ENCODE measurements around the gene ADA. TPM values are rescaled to one million over a fixed set of nuclear protein-coding genes. Genes with fewer than 3 reads are reported as not detected.
A peak's percentile ranks its signal among the peaks of the same experiment; 100 is the strongest.
"Not testable (repeated sequence)": the region's sequence is repeated elsewhere in the genome, so short reads cannot be mapped to it uniquely, and the experiment has no call there.

Gene ADA
- total RNA-seq, 1 experiment from 2014 or later: 4.4 TPM

DNA sequence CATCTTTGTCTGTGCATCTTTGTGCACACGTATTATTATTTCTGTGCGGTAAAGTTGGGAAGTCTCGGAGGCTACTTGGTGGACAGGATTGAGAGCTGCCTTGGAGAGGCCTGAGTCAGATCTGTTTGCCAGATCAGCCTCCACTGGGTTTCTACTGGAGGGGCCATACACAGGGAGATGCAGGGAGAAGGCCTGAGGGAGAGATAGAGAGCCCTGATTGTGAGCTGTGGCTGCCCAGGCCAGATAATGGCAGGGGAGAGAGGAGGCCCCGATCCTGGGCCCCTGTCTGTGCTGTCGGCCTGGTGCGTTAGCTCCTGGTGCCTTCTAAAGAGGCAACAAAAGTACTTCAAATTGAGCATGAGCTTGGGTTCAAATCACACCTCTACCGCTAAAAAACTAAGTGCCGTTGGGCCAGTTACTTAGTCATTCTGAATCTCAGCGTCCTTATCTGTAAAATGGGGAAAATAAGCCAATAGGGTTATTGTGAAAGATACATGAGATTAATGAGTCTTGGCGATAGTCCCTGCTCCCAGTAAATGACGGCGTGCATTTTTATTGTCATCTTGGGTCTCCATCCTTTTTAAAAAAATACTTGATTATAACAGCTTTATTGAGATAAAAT, 27.6 kb upstream of the ADA start:
- no peak for DNase-seq (ENCODE audit: low read depth)

DNA sequence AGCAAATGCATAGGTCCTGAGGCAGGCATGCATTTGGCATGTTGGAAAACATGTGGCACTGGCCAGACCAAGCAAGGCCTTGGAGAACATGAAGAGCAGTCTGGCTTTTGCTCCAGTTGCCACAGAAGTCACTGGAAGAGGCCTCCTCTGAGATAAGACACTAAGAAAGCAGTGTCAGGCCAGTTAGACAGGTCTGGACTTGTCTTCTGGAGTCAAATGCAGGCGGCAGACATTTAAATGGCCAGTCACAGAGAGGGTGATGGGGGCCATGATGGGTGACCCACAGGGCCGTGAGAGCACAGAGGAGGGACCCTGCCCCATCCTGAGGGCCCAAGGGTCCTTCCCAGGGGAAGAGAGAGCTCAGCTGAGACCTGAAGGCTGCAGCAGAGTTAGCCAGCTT, 26.7 kb upstream of the ADA start:
- DNase-seq (ENCODE audit: low read depth): no peak

DNA sequence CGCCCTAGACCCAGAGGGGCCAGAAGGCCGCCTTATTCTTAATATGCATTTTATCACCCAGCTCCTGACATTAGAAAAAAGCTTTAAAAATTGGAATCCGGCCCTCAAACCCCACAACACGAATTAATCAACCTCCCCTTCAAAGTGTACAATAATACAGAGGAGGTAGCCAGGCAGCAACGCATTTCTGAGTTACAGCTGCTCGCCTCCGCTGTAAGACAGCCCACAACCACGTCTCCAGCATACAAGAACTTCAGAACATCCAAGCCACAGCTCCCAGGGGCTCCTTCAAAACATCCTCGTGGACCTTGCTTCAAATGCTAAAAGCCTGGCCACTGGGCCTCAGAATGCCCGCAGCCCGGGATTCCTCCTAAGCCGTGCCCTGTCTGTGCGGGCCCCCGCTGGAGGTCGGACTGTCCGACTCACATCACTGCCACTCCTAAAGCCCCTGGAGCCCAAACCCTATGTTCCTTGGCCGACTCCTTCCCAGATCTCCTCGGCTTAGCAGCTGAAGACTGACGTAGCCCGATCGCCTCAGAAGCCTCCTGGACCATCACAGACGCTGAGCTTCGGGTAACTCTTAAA, 20.9 kb upstream of the ADA start:
- DNase-seq (ENCODE audit: low read depth): not testable (repeated sequence)

DNA sequence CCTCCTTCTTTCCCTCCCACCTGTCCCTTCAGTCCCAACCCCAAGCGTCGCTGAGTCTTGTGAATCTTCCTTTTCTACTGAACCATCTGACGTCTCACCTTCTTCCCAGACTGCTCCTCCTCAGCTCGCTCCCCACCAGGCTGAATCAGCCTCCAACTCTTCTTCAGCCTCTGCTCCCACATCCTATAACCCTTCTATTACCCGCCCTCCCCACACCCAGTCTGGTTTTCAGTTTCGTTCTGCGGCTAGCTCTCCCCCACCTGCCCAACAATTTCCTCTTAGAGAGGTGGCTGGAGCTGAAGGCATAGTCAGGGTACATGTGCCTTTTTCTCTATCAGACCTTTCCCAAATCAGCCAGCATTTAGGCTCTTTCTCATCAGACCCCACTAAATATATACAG, 20.0 kb upstream of the ADA start:
- not testable (repeated sequence) for DNase-seq (ENCODE audit: low read depth)

DNA sequence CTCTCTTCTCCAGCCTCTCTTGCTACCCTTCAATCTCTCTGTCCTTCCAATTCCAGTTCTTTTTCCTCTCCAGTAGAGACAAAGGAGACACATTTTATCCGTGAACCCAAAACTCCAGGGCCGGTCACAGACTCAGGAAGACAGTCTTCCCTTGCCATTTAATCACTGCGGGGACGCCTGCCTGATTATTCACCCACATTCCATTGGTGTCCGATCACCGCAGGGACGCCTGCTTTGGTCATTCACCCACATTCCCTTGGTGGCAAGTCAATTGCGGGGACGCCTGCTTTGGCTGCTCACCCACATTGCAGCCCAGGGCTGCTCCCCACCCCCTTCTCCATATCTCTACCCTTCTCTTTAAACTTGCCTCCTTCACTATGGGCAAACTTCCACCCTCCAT, 19.4 kb upstream of the ADA start:
- peak; percentile 60 for DNase-seq (ENCODE audit: low read depth)

DNA sequence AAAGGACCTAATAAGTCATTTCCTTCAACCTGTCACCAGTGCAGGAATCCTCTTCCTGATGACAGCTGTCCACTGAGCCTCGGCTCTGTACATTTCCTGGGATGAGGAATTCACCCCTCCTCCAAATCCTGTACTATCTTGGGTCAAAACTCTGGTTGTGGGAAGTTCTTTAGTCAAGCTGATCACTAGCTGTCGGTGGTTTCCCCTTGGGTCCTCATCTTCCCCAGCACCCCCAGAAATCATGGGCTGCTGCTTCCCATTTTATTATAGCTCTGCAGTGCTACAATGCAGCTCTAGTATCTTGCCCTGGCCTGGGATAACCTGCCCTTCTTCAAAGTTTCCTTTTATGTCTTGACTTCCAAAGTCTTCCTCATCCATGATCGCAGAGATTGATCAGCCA, 14.6 kb upstream of the ADA start:
- DNase-seq (ENCODE audit: low read depth): no peak

DNA sequence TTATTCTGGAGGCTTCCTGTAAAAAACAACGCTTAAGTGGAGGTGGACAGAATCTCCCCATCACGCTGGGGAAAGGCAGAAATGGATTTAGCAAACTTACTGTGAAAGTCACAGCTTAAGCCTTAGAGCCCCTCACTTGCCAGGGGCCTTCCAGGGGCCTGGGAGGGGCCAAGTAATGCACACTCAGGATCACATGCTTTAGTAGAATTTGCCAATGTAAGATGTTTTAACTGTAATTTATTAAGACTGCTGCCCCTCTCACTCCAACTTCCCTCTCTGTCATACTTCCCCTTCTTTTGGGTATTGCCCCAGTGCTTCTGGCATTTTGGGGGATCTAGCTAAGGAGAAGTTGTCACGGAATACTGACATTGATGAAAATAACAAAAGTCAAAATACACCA, 12.6 kb upstream of the ADA start:
- DNase-seq (ENCODE audit: low read depth): no peak

DNA sequence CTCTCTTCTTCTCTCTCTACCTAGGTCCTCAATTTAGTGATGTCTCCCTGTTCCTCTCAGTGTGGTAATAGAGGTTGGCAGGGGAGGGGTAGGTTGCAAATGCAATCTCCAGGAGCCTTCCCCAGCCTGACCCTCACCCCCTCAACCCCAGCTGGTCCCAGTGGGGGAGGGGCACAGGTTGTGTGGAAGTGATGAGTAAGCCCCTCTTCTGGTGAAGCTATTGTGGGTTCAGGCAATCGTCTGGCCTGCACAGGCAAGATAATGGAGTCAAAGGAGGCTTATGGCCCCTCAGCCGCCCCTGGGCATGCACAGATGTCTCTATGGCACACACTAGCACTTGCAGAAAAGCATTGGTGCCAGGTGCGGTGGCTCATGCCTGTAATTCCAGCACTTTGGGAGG, 10.8 kb upstream of the ADA start:
- DNase-seq (ENCODE audit: low read depth): no peak

DNA sequence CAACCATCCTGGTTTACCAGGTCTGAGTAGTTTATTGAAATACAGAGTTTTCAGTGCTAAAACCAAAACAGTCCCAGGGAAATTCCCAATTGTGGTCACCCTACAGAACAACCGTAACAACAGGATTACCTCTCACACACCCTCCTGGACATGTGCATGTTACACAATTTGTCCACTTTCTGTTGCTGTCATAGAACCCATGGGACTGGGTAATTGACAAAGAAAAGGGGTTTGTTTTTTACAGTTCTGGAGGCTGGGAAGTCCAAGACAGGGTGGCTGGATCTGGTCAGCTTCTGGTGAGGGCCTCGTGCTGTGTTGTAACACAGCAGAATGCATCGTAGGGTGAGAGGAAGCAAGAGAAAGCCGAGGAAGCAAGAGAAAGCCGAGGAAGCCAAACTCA, 9.1 kb upstream of the ADA start:
- peak; percentile 25 for DNase-seq (ENCODE audit: low read depth)

DNA sequence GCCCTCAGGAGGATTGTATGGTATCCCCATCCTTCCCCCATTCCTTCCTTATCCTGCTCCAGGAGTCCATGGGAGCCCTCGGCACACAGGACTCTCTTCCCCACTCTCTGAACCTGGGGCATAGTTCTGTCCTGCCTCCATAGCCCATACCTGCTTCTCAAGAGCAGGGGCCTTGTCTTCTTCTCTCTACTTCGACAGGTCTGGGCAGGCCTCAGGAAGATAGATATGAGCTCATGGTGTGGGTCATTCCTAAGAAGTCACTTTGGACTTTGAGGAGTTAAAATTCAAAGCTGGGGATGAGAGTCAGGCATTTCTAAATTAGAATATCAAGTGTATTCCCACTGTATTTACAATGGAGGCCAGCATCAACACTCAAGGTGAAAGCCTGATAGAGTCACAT, 8.4 kb upstream of the ADA start:
- no peak for DNase-seq (ENCODE audit: low read depth)

DNA sequence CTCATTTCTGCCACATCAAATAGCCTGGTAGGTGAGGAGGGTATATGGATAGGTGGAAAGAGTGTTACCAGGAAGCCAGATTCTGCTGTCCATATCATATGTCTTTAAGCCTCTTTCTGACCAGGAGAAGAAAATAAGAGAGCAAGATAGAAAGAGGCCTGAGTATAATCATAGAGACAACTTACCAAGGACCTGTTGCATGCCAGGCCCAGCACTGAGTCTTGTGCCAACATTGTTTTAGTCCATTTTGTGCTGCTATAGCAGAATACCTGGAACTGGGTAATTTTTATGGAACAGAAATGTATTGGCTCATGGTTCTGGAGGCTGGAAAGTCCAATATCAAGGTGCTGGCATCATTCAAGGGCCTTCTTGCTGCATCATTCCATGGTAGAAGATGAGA, 7.3 kb upstream of the ADA start:
- DNase-seq (ENCODE audit: low read depth): no peak

DNA sequence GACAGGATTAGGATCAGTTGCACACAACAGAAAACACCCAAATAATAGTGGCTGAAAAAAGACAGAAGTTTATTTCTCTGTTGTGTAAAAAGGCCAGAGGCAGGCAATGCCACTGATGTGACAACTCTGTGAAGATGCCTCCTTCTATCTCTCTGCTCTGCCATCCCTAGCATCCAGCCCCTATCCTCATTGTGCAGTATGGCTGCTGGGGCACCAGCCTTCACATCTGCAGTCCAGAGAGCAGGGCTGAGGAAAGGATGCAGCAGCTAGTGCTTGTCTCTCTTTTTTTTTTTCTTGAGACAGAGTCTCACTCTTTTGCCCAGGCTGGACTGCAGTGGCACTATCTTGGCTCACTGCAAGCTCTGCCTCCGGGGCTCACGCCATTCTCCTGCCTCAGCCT, 6.4 kb upstream of the ADA start:
- DNase-seq (ENCODE audit: low read depth): no peak

DNA sequence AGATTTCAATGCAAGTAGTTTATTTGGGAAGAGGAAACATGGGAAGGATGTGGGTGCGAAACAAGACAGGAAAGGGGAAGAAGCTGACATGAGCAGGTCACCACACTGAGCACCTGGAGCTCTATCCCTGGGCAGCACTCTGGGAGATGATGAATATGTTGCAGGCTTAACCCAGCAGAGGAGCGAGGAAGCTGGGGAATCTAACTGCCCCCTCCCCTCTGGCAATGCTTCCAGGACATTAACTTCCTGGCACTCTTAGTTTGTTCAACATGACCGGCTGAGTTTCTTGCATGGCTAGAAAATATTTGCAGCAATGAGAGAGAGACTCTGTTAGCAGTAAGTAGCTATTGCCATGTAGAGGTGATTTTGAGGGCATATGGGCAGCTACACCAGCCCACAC, 4.9 kb upstream of the ADA start:
- no peak for DNase-seq (ENCODE audit: low read depth)

DNA sequence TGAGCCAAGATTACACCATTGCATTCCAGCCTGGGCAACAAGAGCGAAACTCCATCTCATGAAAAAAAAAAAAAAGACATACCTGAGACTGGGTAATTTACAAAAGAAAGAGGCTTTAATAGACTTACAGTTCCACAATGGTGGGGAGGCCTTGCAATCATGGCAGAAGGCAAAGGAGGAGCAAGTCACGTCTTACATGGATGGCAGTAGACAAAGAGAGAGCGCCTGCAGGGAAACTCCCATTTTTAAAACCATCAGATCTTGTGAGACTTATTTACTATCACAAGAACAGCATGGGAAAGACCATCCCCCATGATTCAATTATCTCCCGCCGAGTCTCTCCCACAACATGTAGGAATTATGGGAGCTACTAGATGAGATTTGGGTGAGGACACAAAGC, 2.7 kb upstream of the ADA start:
- DNase-seq (ENCODE audit: low read depth): not testable (repeated sequence)

DNA sequence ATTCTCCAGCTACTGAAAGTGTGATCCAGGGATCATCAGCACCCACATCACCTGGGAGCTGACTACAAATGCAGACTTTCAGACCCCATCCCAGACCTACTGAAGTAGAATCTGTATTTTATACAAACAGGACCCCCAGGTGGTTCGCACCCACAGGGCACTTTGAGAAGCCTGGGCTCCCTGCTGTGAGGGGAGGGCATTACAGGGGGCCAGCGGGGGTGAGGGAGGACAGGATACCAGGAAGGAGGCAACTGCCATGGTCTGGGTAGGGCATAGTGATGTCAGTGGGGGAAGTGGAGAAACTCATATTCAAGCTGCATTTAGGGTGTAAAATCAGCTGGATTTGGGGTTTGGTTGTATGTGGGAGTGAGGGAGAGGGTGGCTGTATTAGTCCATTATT, 2.0 kb upstream of the ADA start:
- DNase-seq (ENCODE audit: low read depth): no peak

DNA sequence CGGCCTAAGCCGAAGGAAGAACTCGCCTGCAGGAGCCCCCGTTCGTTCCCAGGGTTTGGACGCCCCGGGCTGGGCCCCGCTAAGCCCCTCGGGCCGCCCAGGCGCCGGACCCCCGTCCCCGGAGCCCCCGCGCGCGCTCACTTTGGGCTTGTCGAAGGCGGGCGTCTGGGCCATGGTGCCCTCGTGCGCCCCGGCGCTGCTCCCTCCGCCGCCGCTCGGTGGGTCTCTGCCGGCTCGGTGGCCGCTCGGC, 140 bp downstream of the ADA start:
- DNase-seq (ENCODE audit: low read depth): no peak

DNA sequence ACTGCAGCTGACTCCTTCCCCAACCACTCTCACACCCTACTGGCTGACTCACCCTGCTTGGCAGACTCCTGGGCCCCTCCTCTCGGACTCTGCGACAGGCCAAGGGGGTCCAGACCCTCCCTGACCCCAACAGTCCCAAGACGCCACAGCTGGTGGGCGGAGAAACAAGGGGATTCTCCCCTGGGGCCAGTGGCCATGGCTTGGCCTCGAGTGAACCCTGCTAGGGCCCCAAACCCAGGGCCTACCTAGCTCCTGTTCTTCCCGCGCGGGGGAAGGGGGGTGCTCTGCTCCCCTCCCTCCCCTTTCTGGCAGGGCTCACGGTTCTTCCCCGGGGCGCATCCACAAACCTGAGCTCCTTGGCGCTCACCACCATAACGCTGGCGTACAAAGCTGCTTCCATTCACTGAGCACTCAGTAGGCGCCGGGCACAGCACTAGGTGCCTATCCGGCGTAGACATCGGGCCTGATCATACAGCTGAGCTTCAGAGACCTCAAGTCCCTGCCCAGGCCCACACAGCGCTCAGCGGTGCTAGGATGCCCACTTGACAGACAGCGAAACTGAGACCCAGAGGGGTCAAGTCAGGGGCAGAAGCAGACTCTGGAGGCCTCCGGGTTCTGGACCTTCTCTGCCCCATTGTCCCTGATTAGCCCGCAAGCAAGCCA, 597 bp downstream of the ADA start:
- no peak for DNase-seq (ENCODE audit: low read depth)

DNA sequence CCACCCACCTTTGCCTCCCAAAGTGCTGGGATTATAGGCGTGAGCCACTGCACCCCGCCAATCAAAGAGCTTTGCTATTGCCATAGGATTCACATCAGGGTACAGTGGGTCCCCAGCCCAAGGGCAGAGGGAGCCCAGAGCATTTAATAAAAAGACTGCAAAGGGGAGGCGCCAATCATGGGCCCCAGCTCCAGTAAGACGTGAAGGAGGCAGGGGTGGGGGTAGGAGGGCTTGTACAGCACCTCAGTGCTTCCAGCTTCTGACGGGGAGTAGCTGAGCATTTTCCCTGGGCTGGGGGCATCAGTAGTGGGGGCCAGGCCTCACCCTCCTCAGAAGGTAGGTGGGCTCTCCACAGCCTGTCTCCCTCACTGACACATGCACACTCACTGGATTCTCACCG, 1.5 kb downstream of the ADA start:
- no peak for DNase-seq (ENCODE audit: low read depth)

DNA sequence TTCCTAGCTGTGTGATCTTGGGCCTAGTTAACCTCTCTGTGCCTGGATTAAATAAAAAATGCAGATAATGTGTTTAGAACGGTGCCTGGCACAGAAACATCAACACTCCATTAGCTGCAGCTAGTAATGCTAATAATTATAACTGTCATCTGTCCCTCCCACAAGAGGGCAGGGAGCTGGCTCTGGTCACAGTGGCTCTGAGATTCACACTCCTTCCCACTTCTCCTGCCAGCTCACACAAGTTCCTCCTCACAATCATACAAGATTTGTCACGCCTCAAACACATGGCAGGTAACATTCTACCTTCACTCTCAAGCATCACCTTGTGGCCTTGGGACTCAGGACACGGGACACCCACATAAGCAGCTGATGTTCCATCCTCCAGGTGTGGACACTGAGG, 2.4 kb downstream of the ADA start:
- DNase-seq (ENCODE audit: low read depth): no peak

DNA sequence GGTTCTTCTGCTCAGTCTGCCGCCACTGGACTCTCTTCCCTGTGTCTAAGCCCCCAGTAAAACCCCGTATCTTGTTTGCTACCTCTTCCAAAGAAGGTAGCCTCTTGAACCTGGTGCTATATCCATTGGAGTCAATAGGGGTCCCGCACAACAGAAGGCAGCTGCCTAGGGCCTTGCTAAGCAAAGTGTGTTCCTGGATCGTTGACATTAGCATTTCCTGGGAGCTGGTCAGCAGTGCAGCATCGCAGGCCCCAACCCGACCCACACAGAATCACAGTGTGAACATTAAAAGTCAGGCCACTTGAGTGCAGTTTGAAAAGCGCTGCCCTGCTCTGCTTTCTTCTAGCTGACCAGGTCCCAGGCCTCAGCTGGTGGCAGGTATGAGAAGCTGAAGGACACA, 2.9 kb downstream of the ADA start:
- DNase-seq (ENCODE audit: low read depth): no peak

DNA sequence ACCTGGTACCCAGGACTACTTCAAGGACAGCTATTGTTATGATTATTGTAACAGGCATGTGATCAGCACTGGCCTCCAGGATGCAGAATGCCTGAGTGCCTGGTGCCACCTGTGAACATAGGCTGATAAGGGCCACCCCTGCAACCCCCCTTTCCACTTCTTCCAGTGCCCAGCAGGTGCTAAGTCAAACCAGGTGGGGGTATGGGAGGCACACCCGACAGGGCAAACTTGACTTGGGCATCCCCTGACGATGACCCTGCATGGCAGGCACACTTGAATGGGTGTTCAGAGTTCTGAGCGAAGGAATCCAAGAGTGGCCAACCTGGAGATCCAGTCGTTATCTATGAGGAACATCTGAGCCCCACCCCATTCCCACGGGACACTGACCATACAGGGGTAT, 3.4 kb downstream of the ADA start:
- DNase-seq (ENCODE audit: low read depth): no peak

DNA sequence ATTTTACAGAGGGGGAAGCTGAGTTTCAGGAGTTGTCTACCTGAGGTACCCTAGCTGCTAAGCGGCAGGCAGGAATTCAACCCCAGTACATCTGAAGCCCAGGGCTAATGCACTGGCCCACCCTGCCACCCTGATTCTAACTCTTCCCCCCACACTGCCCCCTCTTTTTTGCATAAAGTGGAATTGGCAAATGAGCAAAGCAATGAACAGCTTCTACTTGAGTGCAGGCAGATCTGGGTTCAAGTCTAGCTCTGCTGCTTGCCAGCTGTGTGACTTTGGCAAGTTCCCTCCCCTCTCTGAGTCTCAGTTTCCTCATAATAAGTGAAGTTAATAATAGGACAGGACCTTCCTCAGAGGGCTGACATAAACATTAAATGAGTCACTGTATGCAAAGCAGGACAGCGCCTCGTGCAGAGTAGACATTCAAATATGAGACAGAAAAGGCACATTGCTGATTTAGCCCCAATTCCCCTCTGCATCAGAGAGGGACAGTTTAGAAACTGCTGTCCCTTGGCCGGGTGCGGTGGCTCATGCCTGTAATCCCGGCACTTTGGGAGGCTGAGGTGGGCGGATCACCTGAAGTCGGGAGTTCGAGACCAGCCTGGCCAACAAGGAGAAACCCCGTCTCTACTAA, 4.7 kb downstream of the ADA start:
- DNase-seq (ENCODE audit: low read depth): peak; percentile 63

DNA sequence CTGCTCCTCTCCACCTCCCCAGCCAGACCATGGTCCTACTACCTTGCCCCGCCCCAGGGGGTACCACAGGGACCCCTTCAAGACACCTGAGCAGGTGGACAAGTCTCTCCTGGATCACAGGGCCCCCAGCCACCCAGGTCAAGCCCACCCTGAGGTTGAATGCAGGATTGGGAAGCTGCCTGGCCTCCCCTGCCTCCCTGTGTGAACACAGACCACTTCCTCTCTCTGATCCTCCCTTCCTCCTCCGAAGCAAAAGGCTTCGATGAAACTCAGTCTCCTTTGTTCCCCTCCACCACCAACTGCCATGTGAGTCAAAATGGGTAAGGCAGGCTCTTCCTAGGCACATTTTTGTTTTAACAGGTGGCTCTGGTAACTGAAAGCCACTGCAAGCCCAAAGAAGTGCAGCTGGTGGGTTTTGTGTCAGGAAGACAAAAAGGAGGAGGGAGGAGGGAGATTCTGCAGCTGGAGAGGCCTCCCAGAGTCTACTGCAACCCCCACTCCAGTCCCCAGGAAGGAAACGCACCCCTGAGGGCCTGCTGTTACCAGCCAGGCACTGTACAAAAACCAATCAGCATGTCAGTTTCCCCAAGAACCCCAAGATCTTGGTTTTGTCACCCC, 5.4 kb downstream of the ADA start:
- DNase-seq (ENCODE audit: low read depth): peak; percentile 57
